Measurements from ENCODE around the gene SOBP. TPM values are rescaled to one million over a fixed set of nuclear protein-coding genes. Genes with fewer than 3 reads are reported as not detected.

Gene SOBP
- total and polyA plus RNA-seq, 10 donors = 0.87 to 7.8 (median 4.9) TPM

DNA sequence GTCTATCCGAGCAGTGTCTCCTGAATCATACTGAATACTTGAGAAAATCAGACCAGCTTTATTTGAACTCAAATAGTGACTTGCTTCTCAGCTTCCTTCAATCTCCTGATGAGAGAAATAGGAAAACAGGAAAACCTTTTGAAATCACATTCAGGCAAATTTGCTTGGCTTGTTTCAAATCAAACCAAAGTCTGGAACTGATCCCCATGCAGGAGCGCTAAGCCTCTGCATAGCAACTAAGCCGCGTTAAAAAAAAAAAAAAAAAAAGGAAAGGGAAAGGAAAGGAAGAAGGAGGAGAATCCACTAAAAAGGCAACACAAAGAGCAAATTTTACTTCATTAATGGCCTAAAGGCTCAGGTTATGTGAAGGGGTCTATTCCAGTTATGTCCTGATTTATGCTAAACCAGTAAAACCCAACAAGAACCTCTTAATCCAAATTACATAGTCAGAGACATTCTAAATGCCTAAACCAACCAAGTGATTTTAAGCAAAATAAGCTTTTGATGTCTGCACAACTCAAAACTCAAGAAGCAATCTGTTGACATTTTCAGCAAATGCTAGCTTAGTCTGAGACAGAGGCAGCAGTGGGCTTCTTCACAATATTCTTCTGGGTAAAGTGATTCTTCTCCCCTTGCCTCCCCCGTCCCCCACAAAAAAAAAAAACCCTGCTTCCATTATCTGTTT lies 112.5 kb downstream of the SOBP start:
- 88 to 94% (median 91%) methylated on average over 5 of the region's 5 CpGs for WGBS, 5 donors

GRCh38 chr6:107603006-107603370 lies 113.1 kb downstream of the SOBP start:
- WGBS, 5 donors = 77 to 87% (median 79%) methylated on average over 3 of the region's 3 CpGs
- H3K27ac ChIP-seq = no peak overlapping the region
- peaks cover 0 to 4% (median 0%) of the 10 kb centered on the region in 6 donors for H3K4me1 ChIP-seq
- intact Hi-C loops (cut with DNase I; ENCODE audit: low total_unique reads) = no loop called here
- H3K9me3 ChIP-seq = no peaks in the 10 kb centered on the region
- no peaks in the 10 kb centered on the region for H3K36me3 ChIP-seq
- no peak for DNase-seq
- H3K4me3 ChIP-seq = no peak overlapping the region
- no peaks in the 10 kb centered on the region for H3K27me3 ChIP-seq (replicated peaks in 1 of 7)
- TF ChIP-seq POLR2A (IDR thresholded peaks at IDR 0.05) = no peak
- no peak for TF ChIP-seq CTCF (IDR thresholded peaks at IDR 0.05 in 8 of 11, conservative IDR thresholded peaks at IDR 0.05 in 3 of 11)
- TF ChIP-seq POLR2AphosphoS5 (IDR thresholded peaks at IDR 0.05) = no peak

More for the DNA sequence above, 112.5 kb downstream of the SOBP start:
- Histone ChIP-seq H3K4me3 (no peak overlapping the region), H3K36me3 (no peaks in the 10 kb centered on the region), H3K27me3 (replicated peaks in 1 of 7) (no peaks in the 10 kb centered on the region), H3K27ac (no peak overlapping the region), H3K9me3 (no peaks in the 10 kb centered on the region), H3K4me1 (peaks cover 0 to 4% (median 0%) of the 10 kb centered on the region in 6 donors)
- DNase-seq = no peak
- no peak for TF ChIP-seq POLR2AphosphoS5 (IDR thresholded peaks at IDR 0.05)
- TF ChIP-seq CTCF (IDR thresholded peaks at IDR 0.05 in 8 of 11, conservative IDR thresholded peaks at IDR 0.05 in 3 of 11) = no peak
- TF ChIP-seq POLR2A (IDR thresholded peaks at IDR 0.05) = no peak
- intact Hi-C loops (cut with DNase I; ENCODE audit: low total_unique reads) = no loop called here

DNA sequence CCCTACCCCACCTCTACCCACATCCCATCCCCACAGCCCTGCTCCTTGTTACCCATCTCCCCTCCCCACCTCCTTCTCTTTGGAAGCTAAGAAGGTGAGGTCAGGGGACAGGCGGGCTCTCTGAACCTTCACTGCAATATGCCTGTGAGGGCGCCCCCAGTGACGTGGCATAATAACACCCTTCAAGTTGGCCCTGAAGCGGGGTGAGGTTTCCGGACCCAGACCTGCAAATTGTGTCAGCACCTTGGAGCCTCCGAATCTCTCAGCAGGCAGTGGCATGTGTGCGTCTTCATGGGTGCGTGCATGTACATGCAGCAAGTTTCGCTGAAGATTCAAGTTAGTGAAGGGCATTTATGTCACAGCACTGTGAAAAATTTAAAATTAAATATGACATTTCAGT lies 114.6 kb downstream of the SOBP start:
- Histone ChIP-seq H3K27ac (no peak overlapping the region), H3K27me3 (replicated peaks in 1 of 7) (no peaks in the 10 kb centered on the region), H3K4me1 (peaks cover 0 to 4% (median 0%) of the 10 kb centered on the region in 6 donors), H3K4me3 (no peak overlapping the region), H3K9me3 (no peaks in the 10 kb centered on the region), H3K36me3 (no peaks in the 10 kb centered on the region)
- intact Hi-C loops (cut with DNase I; ENCODE audit: low total_unique reads) = no loop called here
- TF ChIP-seq POLR2AphosphoS5 (IDR thresholded peaks at IDR 0.05) (no peak), POLR2A (IDR thresholded peaks at IDR 0.05) (no peak), CTCF (IDR thresholded peaks at IDR 0.05 in 8 of 11, conservative IDR thresholded peaks at IDR 0.05 in 3 of 11) (no peak)
- DNase-seq = no peak
- 92 to 96% (median 95%) methylated on average over 9 of the region's 9 CpGs for WGBS, 5 donors

GRCh38 chr6:107606407-107606806 lies 116.5 kb downstream of the SOBP start:
- DNase-seq = no peak

More at GRCh38 chr6:107606407-107606806, 116.5 kb downstream of the SOBP start:
- H3K36me3 ChIP-seq = no peaks in the 10 kb centered on the region
- H3K4me1 ChIP-seq = peaks cover 0 to 4% (median 0%) of the 10 kb centered on the region in 6 donors
- H3K9me3 ChIP-seq = no peaks in the 10 kb centered on the region
- H3K4me3 ChIP-seq = no peak overlapping the region
- 83 to 90% (median 88%) methylated on average over 4 of the region's 4 CpGs for WGBS, 5 donors
- no peaks in the 10 kb centered on the region for H3K27me3 ChIP-seq (replicated peaks in 1 of 7)
- H3K27ac ChIP-seq = no peak overlapping the region
- TF ChIP-seq POLR2A (IDR thresholded peaks at IDR 0.05) (no peak), POLR2AphosphoS5 (IDR thresholded peaks at IDR 0.05) (no peak), CTCF (IDR thresholded peaks at IDR 0.05 in 8 of 11, conservative IDR thresholded peaks at IDR 0.05 in 3 of 11) (no peak)
- intact Hi-C loops (cut with DNase I; ENCODE audit: low total_unique reads) = no loop called here
